Choroid plexus epithelial cell (primary cell): ENCODE data around the gene SLC1A2.

ENCODE experiments used
- DNase-seq: peaks from one replicate; pipeline ENCODE4 v3.0.0-alpha.2; 2010; ENCODE audit warnings: low read depth
- H3K4me3 ChIP-seq: 2 replicates; pipeline ENCODE4 v1.5.1; 2011; ENCODE audit warnings: low read depth, mild to moderate bottlenecking, control low read depth, low read length, moderate library complexity
- CTCF ChIP-seq: conservative IDR thresholded peaks from 2 replicates; pipeline ENCODE4 v1.5.1; 2011; ENCODE audit warnings: low read depth, mild to moderate bottlenecking, control low read depth, inconsistent platforms, low read length, moderate library complexity

SLC1A2 gene

GRCh38 chr11:35363246-35363801 lies 56.0 kb downstream of the SLC1A2 start:
- TF ChIP-seq CTCF = no peak
- H3K4me3 ChIP-seq = no peak overlapping the region
- no peak for DNase-seq

- H3K4me3 ChIP-seq = no peak overlapping the region
- no peak for DNase-seq
- TF ChIP-seq CTCF = no peak
Observed at GRCh38 chr11:35362521-35362980, 56.8 kb downstream of the SLC1A2 start.

- no peak overlapping the region for H3K4me3 ChIP-seq
- TF ChIP-seq CTCF = no peak
- DNase-seq = no peak
Observed at GRCh38 chr11:35360055-35360530, 59.3 kb downstream of the SLC1A2 start.

- no peak overlapping the region for H3K4me3 ChIP-seq
- no peak for TF ChIP-seq CTCF
- DNase-seq = no peak
Observed at GRCh38 chr11:35359321-35360054, 59.9 kb downstream of the SLC1A2 start.

GRCh38 chr11:35358391-35358790 lies 61.0 kb downstream of the SLC1A2 start:
- H3K4me3 ChIP-seq = no peak overlapping the region
- no peak for TF ChIP-seq CTCF
- no peak for DNase-seq

GRCh38 chr11:35357923-35358322 lies 61.4 kb downstream of the SLC1A2 start:
- H3K4me3 ChIP-seq = no peak overlapping the region
- no peak for DNase-seq
- TF ChIP-seq CTCF = no peak

GRCh38 chr11:35355102-35355749 lies 64.1 kb downstream of the SLC1A2 start:
- no peak overlapping the region for H3K4me3 ChIP-seq
- no peak for TF ChIP-seq CTCF
- DNase-seq = no peak
